ENCODE results near the gene FAM13A.
"Not testable (repeated sequence)": the region's sequence is repeated elsewhere in the genome, so short reads cannot be mapped to it uniquely, and the experiment has no call there.

FAM13A gene

DNA sequence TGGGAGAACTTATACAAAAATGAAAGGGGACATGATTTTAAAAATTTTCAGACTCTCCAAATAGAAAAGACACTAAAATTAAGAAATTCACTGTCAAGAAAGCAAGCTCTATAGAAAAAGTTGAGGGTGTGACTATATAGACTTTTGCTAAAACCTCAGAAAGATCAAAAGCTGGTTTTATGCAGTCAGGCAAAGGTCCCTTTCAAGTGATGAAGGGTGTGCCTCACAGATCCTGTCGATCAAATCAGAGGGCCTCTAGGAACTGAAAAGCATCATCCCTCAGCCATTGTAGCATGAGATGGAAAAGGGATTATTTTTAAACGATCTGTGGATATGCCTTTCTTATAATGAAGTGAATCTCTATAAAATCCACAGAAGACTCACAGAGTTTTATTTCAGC is 116.5 kb downstream of the FAM13A start:
- H3K27ac ChIP-seq = no peak overlapping the region
- TF ChIP-seq CTCF (IDR thresholded peaks at IDR 0.05) (no peak), ZFX (IDR thresholded peaks at IDR 0.05; ENCODE audit: borderline replicate concordance) (no peak)

DNA sequence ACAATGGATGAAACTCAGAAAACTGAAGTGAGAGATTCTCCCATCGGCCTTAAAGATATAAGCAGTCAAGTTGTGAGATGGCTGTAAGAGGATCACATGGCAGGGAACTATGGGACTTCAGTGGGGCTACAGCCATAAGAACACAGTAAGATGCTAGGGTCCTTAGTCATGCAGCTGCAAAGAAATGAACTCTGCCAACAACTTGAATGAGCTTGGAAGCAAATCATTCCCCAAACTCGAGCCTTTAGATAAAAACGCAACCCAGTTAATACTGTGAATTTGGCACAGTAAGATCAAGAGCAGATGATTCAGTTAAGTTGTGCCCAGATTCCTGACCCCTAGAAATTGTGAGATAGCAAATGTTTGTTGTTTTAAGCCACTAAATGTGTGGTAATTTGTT is 117.3 kb downstream of the FAM13A start:
- TF ChIP-seq CTCF (IDR thresholded peaks at IDR 0.05) = no peak
- TF ChIP-seq ZFX (IDR thresholded peaks at IDR 0.05; ENCODE audit: borderline replicate concordance) = no peak
- H3K27ac ChIP-seq = no peak overlapping the region

- no peak for TF ChIP-seq CTCF (IDR thresholded peaks at IDR 0.05)
- no peak for TF ChIP-seq ZFX (IDR thresholded peaks at IDR 0.05; ENCODE audit: borderline replicate concordance)
- H3K27ac ChIP-seq = no peak overlapping the region
Measured at GRCh38 chr4:88938138-88938537, 118.8 kb downstream of the FAM13A start.

GRCh38 chr4:88937081-88937480 is 119.9 kb downstream of the FAM13A start:
- TF ChIP-seq CTCF (IDR thresholded peaks at IDR 0.05) = no peak
- no peak for TF ChIP-seq ZFX (IDR thresholded peaks at IDR 0.05; ENCODE audit: borderline replicate concordance)
- no peak overlapping the region for H3K27ac ChIP-seq

GRCh38 chr4:88933414-88934160 is 123.4 kb downstream of the FAM13A start:
- TF ChIP-seq ZFX (IDR thresholded peaks at IDR 0.05; ENCODE audit: borderline replicate concordance) (no peak), CTCF (IDR thresholded peaks at IDR 0.05) (no peak)
- no peak overlapping the region for H3K27ac ChIP-seq

GRCh38 chr4:88928852-88929251 is 128.1 kb downstream of the FAM13A start:
- H3K27ac ChIP-seq = no peak overlapping the region
- TF ChIP-seq ZFX (IDR thresholded peaks at IDR 0.05; ENCODE audit: borderline replicate concordance) = no peak

DNA sequence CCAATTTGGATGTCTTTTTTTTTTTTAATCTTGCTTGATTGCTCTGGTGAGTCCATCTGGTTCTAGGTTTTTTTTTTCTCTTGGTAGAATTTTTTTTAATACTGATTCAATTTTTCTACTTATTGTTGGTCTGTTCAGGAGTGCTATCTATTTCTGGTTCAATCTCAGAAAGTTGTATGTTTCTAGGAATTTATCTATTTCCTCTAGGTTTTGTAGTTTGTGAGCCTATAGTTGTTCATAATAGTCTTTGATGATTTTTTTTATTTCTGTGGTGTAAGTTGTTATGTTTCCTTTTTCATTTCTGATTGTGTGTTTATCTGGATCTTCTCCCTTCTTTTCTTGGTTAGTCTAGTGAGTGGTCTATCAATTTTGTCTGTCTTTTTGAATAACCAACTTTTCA is 129.6 kb downstream of the FAM13A start:
- TF ChIP-seq CTCF (IDR thresholded peaks at IDR 0.05) = no peak
- no peak for TF ChIP-seq ZFX (IDR thresholded peaks at IDR 0.05; ENCODE audit: borderline replicate concordance)
- H3K27ac ChIP-seq = no peak overlapping the region

DNA sequence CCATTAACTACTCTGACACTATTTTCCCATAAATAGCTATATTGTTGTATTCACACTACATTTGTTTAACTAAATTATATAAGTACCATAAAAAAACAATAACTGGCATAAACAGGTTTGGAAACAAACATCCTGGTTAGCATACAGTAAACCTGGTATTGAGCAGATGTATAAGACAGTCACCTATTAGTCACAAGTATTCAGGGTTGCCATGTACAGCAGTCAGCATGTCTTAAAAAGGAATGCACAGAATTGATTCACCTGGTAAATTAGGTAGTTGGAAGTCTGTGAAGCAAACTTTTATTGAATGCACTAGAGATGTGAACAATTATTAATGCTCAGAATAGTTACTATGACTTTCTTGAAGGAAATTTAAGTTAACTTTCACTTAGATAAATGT is 137.9 kb downstream of the FAM13A start:
- no peak overlapping the region for H3K27ac ChIP-seq
- TF ChIP-seq CTCF (IDR thresholded peaks at IDR 0.05) = no peak
- TF ChIP-seq ZFX (IDR thresholded peaks at IDR 0.05; ENCODE audit: borderline replicate concordance) = no peak

- H3K27ac ChIP-seq = not testable (repeated sequence)
Measured at GRCh38 chr4:88913181-88913580, 143.8 kb downstream of the FAM13A start.
